ENCODE results near the gene IFT172.

DNA sequence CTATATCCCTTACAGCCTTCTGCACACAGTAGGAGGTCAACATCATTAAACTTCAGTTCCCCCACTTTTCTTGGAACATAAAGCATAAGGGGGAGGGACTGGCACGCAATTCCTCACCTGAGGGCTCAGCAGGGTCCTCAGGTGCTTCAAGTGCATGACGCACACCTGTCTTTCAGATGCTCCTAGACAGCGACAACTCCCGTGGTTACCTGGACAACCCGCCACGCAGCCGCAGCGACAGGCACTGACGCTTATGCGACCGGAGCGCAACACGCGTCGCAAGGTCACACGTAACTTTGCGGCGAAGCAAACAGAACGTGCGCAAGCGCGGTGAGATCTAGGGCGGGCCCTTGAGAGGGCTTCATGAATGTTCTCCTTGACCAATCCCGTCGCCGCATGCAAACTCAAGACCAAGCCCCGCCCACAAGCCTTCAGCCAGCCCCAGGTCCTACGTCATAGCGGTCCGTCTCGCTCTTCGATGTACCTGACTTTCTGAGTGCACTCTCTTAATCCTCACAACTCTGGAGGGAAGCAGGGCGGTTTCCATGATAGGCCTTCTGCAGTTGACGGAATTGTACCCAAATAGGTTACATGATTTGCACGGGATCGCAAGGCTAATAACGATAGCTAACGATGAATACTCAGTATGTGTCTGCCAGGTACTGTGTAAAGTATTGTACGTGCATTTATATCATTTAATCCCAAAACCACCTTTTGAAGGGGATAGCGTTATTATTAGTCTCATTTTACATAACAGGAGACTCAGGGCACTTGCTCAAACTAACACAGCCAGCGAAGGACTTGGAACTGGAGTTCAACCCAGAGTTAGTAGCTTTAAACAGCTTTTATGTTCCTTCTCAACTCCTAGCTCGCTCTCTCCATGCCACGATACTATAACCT is at the start of gene IFT172:
- TF ChIP-seq, protein P1, sequence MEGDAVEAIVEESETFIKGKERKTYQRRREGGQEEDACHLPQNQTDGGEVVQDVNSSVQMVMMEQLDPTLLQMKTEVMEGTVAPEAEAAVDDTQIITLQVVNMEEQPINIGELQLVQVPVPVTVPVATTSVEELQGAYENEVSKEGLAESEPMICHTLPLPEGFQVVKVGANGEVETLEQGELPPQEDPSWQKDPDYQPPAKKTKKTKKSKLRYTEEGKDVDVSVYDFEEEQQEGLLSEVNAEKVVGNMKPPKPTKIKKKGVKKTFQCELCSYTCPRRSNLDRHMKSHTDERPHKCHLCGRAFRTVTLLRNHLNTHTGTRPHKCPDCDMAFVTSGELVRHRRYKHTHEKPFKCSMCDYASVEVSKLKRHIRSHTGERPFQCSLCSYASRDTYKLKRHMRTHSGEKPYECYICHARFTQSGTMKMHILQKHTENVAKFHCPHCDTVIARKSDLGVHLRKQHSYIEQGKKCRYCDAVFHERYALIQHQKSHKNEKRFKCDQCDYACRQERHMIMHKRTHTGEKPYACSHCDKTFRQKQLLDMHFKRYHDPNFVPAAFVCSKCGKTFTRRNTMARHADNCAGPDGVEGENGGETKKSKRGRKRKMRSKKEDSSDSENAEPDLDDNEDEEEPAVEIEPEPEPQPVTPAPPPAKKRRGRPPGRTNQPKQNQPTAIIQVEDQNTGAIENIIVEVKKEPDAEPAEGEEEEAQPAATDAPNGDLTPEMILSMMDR (IDR thresholded peaks at IDR 0.05), result no peak
- peak in 1 of 4 donors; percentile 65 for TF ChIP-seq POLR2A (IDR thresholded peaks at IDR 0.05)
